Activated CD8-positive, alpha-beta memory T cell treated with anti-CD3 and anti-CD28 coated beads for 1 hour (primary cell): ENCODE measurements around the gene RRP36.
"Not testable (repeated sequence)": the region's sequence is repeated elsewhere in the genome, so short reads cannot be mapped to it uniquely, and the experiment has no call there.

Experiments
- DNase-seq, 2 donors: peaks; one replicate each; pipeline ENCODE4 v3.0.0-alpha.2; 2020; ENCODE audit warnings: low read depth in 1 of 2; ENCODE audit errors: extremely low read depth in 1 of 2

The RRP36 gene, protein sequence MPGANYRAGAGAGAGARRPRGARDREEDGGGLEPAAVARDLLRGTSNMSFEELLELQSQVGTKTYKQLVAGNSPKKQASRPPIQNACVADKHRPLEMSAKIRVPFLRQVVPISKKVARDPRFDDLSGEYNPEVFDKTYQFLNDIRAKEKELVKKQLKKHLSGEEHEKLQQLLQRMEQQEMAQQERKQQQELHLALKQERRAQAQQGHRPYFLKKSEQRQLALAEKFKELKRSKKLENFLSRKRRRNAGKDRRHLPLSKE

GRCh38 chr6:43021270-43022047 is at the start of gene RRP36:
Gene RRP36, plus strand, starts transcription at chr6:43021623. Its CDS starts 32 bp downstream, at chr6:43021655.
- DNase-seq: peak; percentile 24 to 57

DNA sequence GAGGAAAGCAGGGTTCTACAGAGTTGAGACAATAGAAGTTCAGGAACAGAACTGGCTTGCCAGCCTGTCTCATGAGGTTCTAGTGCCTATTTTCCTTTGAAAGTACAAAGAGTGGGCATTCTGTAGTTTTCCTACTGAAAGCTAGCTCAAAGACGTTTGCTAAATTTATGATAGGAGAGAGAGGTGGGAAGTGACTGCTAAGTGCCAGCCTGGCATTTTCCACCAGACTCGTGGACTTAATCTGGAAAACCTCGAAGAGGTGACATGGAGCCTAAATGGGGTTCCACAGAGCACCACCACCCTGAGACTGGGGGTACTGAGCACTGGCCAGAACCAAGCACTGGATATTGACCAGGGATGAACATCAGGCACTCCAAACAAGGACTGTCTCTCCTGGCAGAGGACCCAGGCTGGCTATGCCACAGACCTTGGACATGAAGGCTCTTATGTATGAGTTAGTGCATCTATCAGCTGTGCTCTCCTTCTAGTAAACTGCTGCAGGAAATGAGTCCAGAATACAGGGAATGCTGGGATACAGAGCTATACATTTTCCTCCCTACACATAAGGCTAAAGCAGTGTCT is 49.6 kb upstream of the RRP36 start:
- no peak for DNase-seq

- DNase-seq: no peak
Observed at GRCh38 chr6:42973926-42974325, 47.5 kb upstream of the RRP36 start.

GRCh38 chr6:42974919-42975505 is 46.4 kb upstream of the RRP36 start:
- DNase-seq: no peak

GRCh38 chr6:42978487-42978838 is 43.0 kb upstream of the RRP36 start:
- DNase-seq: no peak

DNA sequence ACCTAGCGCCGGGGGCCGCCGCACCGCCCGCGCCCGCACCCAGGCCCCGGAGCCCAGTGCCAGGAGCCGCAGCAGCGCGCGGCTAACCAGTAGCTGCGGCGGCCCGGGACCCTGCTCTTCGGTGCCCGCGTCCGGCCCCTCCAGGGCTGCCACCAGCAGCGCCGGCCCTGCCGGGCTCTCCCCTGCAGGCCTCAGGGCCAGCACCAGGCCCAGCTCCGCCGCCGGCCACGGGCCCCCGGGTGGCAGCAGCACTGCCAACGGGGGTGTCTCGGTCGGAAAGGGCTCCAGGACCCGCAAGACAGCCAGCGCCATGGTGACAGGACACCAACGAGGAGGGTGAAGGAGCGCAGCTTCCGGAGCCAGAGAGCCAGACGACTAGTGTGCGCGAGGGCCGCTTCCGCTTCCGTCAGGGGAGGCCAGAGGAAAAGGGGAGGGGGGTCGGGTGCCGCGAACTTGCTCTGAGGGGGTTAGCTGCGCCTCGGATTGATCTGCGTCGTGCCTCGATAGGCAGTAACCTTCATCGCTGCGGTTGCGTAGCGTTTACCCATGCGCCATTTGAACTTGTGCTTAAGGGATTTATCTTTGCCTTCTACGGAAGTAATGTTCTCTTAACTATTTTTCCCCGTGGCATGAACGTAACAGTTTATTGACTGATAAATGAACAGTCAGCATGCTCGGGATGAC is 42.4 kb upstream of the RRP36 start, which contains the start of gene PEX6:
PEX6 (minus strand) TSS at position 343 of the 684 bp plus-strand sequence; CDS start at position 312, 31 bp downstream.
- DNase-seq: peak; percentile 83 to 89

- no peak for DNase-seq
Observed at GRCh38 chr6:42979523-42980177, 41.8 kb upstream of the RRP36 start.

- no peak for DNase-seq
Observed at GRCh38 chr6:42981836-42982235, 39.6 kb upstream of the RRP36 start.

DNA sequence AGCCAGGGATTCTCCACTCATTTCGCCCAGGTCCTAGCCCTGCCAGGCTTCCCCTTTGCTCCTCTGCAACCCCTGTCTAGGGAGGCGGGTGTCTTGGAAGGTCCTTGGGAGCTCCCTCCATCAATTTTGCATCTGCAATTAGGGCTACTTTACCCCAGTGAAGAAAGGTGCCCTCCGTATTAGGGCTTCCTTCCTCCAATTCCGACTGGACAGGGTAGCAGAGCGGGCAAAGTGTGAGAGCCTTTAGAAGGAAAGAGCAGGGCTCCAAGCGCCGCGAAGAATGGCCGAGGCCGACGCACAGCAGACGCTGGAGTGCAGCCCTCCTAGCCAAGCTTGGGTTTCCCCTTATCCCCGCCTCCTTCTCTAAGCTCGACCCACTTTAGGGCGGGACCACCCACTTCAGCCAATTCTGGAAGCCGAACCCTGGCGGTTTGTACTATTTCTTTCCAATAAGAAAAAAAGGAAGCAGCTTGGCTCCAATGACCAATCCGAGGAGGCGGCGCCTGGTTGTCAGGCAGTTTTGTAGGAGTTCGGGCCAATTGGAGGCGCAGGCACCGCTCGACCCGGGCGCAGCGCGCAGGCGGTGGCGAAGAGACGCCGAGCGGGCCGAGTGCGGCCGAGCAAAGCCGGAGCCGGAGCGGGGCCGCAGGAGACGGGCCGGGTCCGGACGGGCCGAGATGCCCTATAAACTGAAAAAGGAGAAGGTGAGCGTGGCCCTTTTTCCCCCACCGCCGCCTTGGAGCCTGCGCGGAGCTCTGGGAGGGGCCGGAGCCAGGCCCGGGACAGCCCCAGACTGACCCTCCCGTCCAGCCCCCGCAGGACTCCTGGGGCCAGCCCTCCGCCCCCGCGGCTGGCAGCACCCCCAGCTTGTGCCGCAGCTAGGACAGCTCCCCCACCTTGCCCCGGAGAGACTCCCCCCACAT is 37.2 kb upstream of the RRP36 start, which contains the start of gene PPP2R5D:
PPP2R5D (plus strand) TSS at position 570 of the 923 bp plus-strand sequence; CDS start at position 678, 108 bp downstream.
- DNase-seq: peak; percentile 87 to 95

GRCh38 chr6:42984924-42985475 is 36.4 kb upstream of the RRP36 start:
- DNase-seq: no peak

DNA sequence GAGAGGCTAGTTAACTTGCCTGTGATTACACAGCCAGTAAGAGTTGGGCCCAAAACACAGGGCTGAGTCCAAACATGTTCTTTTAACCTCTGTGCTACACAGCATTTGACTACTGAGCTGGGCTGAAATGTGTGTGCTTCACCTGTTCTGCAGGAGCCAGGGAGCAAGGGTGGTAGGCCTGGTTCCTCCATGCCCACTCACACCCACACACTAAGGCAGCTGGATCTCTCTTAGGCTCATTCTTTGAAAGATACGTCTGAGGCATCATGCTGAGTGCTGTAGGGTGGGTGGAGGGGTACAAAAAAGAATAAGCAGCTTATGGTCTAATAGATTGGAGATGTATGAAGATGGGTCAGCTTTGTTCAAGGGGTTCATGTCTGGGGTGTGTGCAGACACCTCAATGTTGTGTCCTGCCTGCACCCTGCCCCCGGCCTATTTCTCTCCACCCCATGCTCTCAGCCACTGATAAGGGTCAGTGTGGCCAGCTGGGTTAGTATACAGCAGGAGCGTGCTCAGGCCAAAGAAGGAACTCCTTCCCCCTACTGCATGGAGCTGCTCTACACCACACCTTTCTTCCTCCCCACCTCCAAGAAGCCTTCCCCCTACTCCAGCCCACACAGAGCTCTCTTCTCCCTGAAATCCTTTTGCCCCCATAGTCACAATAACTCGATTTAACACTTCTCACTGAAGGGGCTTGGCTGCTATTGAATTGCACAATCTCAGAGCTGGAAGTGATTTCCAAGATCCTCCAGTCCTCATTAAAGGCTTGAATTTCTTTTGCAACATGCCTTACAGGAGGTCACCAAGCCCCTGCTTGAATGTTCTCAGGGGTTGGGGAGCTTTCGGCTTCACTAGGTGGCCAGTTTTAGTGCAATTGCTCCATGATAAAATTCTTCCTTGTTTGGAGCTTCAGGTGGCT is 33.6 kb upstream of the RRP36 start:
- DNase-seq: no peak

GRCh38 chr6:42988486-42989020 is 32.9 kb upstream of the RRP36 start:
- no peak for DNase-seq

DNA sequence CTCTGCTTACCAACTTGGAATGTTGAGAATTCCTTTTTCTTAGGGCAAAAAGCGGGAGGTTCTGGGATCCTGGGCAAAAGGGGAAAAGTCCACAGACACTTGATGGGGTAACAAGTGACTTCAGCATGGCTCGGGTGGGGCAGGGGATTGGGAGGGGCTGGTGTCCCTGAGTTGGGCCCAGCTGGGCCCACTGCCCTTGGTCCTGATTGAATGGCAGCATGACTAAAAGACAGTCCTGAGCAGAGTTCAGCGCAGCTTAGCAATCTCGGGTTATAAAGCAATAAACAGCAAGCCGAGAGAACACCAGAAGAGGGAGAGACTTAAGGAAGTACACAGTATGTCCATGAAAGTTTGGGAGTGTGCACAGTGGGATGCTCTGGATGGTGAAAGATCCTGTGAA is 31.5 kb upstream of the RRP36 start:
- no peak for DNase-seq

- no peak for DNase-seq
Observed at GRCh38 chr6:42993445-42993844, 28.0 kb upstream of the RRP36 start.

GRCh38 chr6:42996513-42996912 is 24.9 kb upstream of the RRP36 start:
- DNase-seq: no peak

GRCh38 chr6:42998205-42998604 is 23.2 kb upstream of the RRP36 start:
- not testable (repeated sequence) for DNase-seq

DNA sequence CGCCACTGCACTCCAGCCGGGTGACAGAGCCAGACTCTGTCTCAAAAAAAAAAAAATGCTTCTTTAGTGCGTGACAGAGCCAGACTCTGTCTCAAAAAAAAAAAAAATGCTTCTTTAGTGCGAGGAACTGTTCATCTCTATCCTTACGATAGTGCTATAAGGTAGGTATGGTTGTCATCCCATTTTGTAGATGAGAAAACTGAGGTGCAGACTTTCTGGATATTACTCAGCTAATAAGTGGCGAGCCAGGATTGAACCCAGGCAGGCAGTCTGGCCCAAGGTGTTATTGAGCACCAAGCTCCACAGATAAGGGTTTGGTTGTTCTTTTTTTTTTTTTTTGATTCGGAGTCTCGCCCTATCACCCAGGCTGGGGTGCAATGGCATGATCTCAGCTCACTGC is 19.6 kb upstream of the RRP36 start:
- DNase-seq: no peak

DNA sequence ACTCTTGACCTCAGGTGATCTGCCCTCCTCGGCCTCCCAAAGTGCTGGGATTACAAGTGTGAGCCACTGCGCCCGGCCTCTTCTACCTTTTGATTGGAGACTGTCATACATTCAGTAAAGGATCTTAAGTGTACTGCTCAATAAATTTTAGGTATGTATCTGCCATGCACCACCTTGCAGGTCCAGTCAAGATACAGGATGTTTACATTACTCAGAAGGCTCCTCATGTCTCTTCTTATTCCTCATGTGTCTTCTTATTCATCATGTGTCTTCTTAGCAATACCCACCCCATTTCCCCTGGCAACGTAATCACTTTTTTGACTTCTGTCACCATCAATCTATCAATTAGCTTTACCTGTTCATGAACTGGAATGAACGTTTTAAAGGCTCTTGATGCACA is 15.6 kb upstream of the RRP36 start:
- DNase-seq: no peak
